PFSK-1 (cell line): Measurements from ENCODE around the gene FFAR4.

Experiments
- TAF1 ChIP-seq: IDR thresholded peaks from 2 replicates; pipeline ENCODE4 v1.6.1; 2012; ENCODE audit warnings: low read length, control low read depth, borderline replicate concordance; ENCODE audit not compliant: insufficient read depth
- TF ChIP-seq, protein P1 (sequence below), 2 experiments: IDR thresholded peaks; 2 replicates each; pipeline versions ENCODE4 v1.6.1 to v1.8.0; 2011 to 2012; ENCODE audit warnings: low read depth in 2 of 2, low read length in 2 of 2, control low read depth in 1 of 2, inconsistent platforms in 1 of 2, mild to moderate bottlenecking in 1 of 2, moderate library complexity in 1 of 2; ENCODE audit not compliant: insufficient read depth in 1 of 2

- TF ChIP-seq, protein P1, sequence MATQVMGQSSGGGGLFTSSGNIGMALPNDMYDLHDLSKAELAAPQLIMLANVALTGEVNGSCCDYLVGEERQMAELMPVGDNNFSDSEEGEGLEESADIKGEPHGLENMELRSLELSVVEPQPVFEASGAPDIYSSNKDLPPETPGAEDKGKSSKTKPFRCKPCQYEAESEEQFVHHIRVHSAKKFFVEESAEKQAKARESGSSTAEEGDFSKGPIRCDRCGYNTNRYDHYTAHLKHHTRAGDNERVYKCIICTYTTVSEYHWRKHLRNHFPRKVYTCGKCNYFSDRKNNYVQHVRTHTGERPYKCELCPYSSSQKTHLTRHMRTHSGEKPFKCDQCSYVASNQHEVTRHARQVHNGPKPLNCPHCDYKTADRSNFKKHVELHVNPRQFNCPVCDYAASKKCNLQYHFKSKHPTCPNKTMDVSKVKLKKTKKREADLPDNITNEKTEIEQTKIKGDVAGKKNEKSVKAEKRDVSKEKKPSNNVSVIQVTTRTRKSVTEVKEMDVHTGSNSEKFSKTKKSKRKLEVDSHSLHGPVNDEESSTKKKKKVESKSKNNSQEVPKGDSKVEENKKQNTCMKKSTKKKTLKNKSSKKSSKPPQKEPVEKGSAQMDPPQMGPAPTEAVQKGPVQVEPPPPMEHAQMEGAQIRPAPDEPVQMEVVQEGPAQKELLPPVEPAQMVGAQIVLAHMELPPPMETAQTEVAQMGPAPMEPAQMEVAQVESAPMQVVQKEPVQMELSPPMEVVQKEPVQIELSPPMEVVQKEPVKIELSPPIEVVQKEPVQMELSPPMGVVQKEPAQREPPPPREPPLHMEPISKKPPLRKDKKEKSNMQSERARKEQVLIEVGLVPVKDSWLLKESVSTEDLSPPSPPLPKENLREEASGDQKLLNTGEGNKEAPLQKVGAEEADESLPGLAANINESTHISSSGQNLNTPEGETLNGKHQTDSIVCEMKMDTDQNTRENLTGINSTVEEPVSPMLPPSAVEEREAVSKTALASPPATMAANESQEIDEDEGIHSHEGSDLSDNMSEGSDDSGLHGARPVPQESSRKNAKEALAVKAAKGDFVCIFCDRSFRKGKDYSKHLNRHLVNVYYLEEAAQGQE (IDR thresholded peaks at IDR 0.05; ENCODE audit: insufficient read depth in 1 of 2, low read depth in 2 of 2, low read length in 2 of 2): no peak
- TF ChIP-seq TAF1: no peak
Observed at GRCh38 chr10:93584445-93584844, 18.0 kb downstream of the FFAR4 start.
